GM18858 (cell line): ENCODE data around the gene NRSN1.
"Not testable (repeated sequence)": the region's sequence is repeated elsewhere in the genome, so short reads cannot be mapped to it uniquely, and the experiment has no call there.

ENCODE experiments used
- ATAC-seq: cut with Tn5 transposase; IDR thresholded peaks from one replicate; pipeline ENCODE4 v1.9.1; 2021; ENCODE audit not compliant: unreplicated experiment

Gene NRSN1

GRCh38 chr6:24140591-24140990, 14.6 kb downstream of the NRSN1 start:
- no peak for ATAC-seq

DNA sequence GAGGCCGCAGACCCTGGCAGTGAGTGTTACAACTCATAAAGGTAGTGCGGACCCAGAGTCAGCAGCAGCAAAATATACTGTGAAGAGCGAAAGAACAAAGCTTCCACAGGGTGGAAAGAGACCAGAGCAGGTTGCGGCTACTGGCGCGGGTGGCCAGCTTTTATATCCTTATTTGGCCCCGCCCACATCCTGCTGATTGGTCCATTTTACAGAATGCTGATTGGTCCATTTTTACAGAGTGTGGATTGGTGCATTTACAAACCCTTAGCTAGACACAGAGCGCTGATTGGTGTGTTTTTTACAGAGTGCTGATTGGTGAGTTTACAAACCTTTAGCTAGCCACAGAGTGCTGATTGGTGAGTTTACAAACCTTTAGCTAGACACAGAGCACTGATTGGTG, 16.7 kb downstream of the NRSN1 start:
- not testable (repeated sequence) for ATAC-seq

DNA sequence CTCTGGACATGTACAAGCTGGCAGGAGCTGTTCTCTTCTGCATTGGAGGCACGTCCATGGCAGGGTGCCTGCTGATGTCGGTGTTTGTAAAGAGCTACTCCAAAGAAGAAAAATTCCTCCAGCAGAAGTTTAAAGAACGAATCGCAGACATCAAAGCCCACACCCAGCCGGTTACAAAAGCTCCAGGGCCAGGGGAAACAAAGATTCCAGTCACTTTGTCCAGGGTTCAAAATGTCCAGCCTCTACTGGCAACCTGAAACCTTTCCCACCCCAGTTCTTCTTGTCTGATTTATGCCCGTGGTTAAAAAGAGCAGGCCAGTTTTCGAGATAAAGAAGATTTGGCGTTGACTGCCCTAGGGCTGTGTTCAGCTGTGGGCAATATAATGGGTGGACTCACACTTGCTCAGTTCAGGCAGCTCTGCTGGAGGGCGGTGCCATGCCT, 19.7 kb downstream of the NRSN1 start:
- no peak for ATAC-seq

DNA sequence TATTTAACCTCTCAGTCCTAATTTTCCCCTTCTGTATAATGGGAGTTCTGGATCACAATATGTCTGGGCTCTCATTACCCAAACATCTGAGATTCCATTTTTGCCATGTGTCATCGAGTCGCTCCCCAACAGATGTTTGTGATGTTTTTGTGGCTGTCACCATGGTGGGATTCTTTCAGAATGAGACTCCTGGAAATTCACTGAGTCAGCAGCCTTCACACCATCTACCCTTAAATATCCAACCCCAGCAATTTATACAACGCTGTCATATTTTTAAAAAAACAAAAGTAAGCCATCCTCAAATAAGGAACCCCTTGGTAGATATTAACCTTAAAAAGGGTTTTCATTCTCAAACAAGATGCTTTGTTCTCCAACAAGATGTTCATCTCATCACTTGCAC, 20.9 kb downstream of the NRSN1 start:
- ATAC-seq = no peak

DNA sequence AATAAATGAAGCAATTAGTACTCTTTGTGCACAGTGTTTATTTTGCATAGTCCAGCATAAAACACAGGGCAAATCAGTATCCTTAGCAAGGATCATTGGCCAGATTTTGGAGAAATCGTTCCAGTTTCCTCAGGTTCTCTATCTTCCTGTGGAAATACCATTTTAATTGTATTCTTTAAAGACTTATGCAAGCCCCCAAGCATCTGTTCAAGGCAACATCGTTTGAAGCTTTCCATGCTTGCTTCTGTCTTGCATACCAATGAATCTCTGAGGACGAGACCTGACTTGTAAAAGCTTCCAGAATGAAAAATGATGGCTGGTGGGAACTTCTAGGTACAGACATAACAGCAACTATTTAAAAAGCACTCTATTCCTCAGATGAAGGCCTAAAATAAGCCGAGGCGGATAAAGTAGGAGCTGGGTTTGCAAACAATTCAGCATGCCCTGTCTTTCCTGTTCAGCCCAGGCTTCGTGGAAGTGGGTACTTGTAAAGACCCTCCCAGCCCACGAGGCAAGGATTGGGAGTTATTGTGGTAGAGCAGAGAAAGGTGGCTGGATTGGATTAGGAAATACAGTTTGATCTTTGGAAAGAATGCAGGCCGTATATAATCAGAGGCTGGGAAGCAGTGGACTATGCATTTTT, 21.6 kb downstream of the NRSN1 start:
- no peak for ATAC-seq

DNA sequence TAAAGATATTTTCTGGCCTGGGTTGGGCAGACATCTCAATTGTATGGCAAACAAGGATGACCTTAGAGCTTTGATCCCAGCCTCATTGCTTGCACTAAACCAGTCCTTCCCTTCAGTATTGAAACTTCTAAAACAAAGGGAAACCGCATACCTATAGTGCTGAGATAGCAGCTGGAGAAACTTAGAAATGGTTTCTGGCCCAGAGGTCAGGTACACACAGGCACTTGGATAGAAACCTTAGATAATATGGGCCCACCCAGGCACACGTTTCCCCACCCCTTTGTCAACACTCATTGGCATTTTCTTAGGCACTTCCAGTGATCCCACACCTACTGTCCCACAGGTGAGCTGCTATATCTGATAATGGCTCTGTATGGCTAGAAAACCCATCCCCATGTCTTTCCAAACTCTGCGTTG, 22.1 kb downstream of the NRSN1 start:
- no peak for ATAC-seq

GRCh38 chr6:24148684-24149083, 22.7 kb downstream of the NRSN1 start:
- ATAC-seq = no peak

DNA sequence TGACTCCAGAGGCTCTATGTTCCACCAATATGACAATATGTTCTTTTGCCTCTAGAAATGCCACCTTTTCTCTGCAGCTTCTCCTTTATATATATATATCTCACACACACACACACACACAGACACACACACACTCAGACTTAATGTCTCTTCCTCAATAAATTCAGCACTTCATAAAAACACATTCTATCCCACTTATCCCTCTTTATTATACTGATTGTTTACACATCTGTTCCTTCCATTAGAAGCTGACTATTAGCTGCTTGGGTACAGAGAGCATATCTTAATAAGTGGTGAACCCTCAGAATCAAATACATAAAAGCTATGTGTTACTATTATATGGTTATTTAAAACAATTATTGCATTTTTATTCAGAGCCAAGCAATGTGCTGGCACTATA, 23.3 kb downstream of the NRSN1 start:
- no peak for ATAC-seq

DNA sequence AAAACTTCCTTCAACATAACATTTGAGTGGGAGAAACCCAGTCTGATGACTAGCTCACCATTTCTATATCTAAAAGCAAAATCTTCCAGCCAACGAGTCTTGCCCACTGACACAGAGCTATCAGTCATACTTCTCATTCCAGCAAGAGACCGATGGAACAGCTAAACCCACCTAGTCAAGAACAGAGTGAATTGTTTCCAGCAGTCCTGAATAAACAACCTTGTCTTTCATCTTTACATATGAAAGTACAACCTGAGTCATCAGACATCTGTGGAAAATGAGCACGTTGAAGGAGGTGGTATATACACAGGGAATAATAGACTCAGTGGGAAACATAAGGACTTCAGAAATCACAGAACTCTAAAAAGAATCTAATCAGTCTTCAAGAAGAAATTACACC, 23.8 kb downstream of the NRSN1 start:
- no peak for ATAC-seq

GRCh38 chr6:24152014-24152413, 26.0 kb downstream of the NRSN1 start:
- no peak for ATAC-seq

GRCh38 chr6:24154121-24154520, 28.1 kb downstream of the NRSN1 start:
- no peak for ATAC-seq

DNA sequence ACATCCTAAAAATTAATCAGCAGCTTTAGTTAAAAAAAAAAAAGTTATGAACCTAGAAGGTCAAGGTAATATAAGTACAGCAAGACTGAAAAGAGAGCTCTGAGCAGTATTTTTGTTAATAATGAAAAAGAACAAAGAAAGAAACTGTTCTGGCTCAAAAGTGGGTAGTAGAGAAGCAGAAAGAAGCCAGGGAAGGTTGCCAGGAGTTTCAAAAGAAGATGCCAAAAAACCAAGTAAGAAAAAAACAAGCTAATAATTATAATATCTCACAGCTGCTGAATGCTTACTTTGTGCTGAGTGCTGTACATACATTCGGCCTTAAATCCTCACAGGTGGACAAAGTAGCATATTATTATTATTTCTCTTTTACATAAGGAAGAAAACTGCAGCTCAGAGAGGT, 31.9 kb downstream of the NRSN1 start:
- no peak for ATAC-seq

DNA sequence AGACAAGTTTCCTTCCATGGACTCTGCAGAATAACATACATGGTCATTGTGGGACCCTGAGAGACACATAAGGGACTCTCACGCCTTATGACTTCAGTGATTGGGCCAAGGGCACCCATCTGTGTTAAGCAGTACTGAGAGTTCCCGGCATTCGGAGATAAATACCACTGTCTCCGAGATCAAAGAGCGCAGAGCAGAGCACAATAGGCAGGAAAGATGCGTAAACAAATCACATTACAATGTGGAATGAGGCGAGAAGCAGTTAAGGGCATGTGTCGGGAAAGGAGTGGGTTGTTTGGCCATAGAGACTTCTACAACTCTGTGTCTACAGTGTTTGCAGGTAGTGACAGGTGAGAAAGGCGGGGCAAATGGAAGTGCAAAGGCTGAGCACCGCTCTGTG, 57.6 kb downstream of the NRSN1 start:
- ATAC-seq = no peak

GRCh38 chr6:24186349-24186748, 60.3 kb downstream of the NRSN1 start:
- ATAC-seq = no peak

DNA sequence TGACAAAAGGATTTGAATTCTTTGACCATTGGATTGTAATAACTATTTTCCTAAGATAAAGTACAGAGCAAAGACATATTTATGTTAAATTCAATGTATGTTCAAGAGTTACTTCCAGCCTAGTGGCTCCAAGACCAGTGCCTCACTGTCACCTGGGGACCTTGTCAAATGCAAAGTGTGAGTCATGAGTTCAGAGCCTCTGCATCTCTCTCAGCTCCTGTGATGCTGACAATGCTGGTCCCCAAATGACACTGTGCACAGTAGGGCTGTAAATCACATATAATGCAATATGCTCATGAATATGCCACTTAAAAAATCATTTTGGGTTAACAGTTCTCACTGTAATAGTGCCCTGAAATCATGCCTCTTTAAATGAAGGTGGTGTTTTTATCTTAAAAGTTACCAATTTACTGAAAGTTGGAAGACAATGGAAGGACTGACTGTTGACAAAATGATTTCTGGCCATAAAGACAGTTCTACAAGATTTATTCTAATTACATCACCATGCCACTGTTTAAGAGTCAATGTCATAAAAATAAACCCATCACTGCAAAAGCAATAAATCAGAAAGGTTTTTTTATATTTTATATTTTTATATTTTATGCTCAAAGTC, 62.1 kb downstream of the NRSN1 start:
- no peak for ATAC-seq

DNA sequence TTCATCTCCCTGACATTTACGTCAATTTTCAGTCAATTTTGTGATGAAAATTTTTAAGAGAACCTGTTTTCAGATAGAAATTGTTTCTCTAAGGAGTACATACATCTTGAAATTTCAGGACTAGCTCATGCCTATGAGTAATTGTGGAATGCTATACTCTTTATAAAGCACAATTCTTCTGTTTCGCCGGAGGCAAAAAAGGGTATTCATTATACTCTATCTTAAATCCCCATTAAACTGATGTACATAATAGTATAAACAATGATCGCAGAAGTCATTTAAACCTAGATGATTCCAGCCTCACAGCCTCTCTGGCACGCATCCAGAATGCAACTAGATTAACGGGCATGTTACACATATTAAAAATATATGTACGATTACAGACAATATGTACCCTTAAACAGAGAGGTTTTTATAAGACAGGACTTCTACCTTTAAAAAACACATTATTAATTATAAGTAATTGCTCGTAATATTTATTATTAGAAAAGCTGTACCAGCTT, 62.6 kb downstream of the NRSN1 start:
- ATAC-seq = no peak

GRCh38 chr6:24191346-24191745, 65.3 kb downstream of the NRSN1 start:
- ATAC-seq = no peak

DNA sequence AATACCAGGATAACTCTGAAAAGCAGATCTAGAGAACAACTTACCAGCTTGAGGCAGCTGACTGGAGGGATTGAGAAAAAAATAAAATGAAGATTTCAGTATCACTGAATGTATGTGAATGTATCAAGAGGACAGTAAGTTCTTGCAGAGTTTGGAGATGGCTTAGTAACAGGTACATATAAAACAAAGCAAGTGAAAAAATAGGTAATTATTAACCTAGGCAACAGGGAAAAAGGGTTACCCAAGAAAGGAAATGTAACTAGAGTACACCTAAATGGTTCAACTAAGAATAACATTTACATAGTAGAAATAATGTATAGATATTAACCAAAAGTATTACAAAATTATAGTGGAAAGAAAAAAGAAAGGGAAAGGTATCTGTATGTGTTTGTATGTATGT, 67.3 kb downstream of the NRSN1 start:
- ATAC-seq = no peak

GRCh38 chr6:24194978-24195700, 69.1 kb downstream of the NRSN1 start:
- ATAC-seq = no peak

GRCh38 chr6:24195836-24196597, 70.0 kb downstream of the NRSN1 start:
- ATAC-seq = no peak
